Epithelial cell of proximal tubule (primary cell): ENCODE measurements around the gene BCL2A1. TPM values are rescaled to one million over a fixed set of nuclear protein-coding genes. Genes with fewer than 3 reads are reported as not detected.
"Not testable (repeated sequence)": the region's sequence is repeated elsewhere in the genome, so short reads cannot be mapped to it uniquely, and the experiment has no call there.

Experiments used
- DNase-seq: peaks from one replicate; pipeline ENCODE4 v3.0.0-alpha.2; 2011; ENCODE audit warnings: low read depth
- H3K4me3 ChIP-seq: 2 replicates; pipeline ENCODE4 v1.5.1; 2011; ENCODE audit warnings: low read depth, mild to moderate bottlenecking, low read length
- total RNA-seq: library from RNA; depleted of rRNA; stranded (reverse); fragments of >200 nt; gene quantifications from 2 replicates; pipeline ENCODE4 v1.2.3, GENCODE V29; 2015
- TF ChIP-seq, protein P1 (sequence below): conservative IDR thresholded peaks from 2 replicates; pipeline ENCODE4 v1.5.1; 2012; ENCODE audit warnings: low read depth, mild to moderate bottlenecking, low read length

Gene BCL2A1
- total RNA-seq, result 1.2 and 3.5 TPM in 2 replicates

DNA sequence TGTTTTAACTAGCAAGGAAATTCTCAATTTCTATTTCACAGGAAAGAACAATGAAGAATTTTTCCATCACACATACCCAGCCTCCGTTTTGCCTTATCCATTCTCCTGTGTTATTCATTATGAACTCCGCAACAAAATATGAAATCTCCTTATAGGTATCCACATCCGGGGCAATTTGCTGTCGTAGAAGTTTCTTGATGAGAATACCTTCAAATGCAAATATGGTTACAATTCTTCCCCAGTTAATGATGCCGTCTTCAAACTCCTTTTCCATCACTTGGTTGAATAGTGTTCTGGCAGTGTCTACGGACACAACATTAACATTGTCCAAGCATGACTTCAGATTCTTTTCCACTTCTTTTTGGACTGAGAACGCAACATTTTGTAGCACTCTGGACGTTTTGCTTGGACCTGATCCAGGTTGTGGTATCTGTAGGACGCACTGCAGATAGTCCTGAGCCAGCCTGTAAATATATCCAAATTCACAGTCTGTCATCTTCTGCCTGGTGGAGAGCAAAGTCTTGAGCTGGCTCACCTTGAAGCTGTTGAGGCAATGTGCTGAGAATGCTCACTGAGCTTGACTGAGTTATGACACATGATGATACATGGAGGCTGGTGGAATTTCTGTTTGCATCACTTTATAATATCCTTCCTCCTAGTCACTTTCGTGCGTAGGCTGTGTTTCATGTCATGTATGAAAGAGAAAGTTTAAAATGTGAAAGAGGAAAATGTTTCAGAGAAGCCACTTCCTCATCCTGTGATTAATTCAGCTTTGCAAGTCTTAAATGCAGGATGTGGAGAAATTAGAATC lies at the start of gene BCL2A1:
Gene BCL2A1, minus strand, starts transcription at position 573 of the 811 bp plus-strand sequence. Its CDS starts 77 bp downstream, at position 496.
- TF ChIP-seq, protein P1, sequence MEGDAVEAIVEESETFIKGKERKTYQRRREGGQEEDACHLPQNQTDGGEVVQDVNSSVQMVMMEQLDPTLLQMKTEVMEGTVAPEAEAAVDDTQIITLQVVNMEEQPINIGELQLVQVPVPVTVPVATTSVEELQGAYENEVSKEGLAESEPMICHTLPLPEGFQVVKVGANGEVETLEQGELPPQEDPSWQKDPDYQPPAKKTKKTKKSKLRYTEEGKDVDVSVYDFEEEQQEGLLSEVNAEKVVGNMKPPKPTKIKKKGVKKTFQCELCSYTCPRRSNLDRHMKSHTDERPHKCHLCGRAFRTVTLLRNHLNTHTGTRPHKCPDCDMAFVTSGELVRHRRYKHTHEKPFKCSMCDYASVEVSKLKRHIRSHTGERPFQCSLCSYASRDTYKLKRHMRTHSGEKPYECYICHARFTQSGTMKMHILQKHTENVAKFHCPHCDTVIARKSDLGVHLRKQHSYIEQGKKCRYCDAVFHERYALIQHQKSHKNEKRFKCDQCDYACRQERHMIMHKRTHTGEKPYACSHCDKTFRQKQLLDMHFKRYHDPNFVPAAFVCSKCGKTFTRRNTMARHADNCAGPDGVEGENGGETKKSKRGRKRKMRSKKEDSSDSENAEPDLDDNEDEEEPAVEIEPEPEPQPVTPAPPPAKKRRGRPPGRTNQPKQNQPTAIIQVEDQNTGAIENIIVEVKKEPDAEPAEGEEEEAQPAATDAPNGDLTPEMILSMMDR, result no peak
- peak; percentile 73 for DNase-seq
- peak within 1 kb of the TSS; percentile 15 for H3K4me3 ChIP-seq

DNA sequence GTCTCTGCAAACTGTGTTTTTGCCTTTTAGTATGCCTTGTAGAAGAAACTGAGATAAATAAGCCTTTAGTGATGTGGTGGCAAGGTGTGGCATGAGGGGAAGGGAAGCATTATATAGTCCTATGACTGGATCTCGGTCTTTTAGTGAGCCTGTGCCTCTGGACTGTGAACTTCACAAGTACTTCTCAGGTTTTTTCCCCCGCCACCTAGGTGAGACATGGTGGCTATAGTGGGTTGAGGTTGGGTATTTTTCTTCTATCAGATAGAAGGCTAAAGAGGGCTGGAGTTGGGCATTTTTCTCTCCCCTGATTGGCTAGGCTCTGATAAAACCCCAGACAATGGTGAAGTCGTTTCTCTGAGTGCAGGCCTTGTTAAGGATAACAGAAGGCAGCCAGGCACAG lies 49.7 kb upstream of the BCL2A1 start:
- TF ChIP-seq, protein P1, result no peak

DNA sequence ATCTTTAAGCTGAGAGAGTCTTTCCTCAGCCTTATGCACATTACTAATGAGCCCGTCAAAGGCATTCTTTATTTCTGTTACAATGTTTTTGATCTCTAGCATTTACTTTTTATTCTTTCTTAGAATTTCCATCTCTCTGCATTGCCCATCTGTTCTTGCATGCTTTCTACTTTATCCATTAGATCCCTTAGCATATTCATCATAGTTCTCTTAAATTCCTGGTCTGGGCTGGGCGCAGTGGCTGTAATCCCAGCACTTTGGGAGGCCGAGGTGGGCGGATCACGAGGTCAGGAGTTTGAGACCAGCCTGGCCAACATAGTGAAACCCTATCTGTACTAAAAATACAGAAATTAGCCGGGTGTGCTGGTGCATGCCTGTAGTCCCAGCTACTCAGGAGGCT lies 49.2 kb upstream of the BCL2A1 start:
- not testable (repeated sequence) for H3K4me3 ChIP-seq, DNase-seq

More for the DNA sequence above, 49.7 kb upstream of the BCL2A1 start:
- no peak for DNase-seq
- H3K4me3 ChIP-seq, result no peak overlapping the region

DNA sequence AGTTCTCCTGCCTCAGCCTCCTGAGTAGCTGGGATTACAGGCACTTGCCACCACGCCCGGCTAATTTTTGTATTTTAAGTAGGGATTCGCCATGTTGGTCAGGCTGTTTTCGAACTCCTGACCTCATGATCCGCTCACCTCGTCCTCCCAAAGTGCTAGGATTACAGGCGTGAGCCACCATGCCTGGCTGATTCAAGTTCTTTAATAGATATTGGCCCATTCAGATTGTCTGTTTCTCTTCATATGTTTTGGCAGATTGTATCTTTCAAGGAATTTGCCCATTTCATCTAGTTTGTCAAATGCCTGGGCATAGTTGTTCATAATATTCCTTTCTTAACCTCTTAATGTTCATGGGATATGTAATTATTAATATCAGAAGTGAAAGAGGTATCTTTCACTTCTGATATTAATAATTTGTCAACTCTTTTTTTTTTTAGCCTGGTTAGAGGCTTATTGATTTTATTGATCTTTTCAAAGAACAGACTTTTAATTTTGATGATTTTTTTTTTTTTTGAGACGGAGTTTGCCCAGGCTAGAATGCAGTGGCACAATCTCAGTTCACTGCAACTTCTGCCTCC lies 48.3 kb upstream of the BCL2A1 start:
- H3K4me3 ChIP-seq, result no peak overlapping the region
- DNase-seq, result no peak
- TF ChIP-seq, protein P1, result no peak

DNA sequence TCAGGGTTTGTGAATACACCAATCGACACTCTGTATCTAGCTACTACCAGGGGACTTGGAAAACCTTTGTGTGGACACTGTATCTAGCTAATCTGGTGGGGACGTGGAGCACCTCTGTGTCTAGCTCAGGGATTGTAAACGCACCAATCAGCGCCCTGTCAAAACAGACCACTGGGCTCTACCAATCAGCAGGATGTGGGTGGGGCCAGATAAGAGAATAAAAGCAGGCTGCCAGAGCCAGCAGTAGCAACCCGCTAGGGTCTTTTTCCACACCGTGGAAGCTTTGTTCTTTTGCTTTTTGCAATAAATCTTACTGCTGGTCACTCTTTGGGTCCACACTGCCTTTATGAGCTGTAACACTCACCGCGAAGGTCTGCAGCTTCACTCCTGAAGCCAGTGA lies 46.1 kb upstream of the BCL2A1 start:
- H3K4me3 ChIP-seq, DNase-seq: not testable (repeated sequence)

DNA sequence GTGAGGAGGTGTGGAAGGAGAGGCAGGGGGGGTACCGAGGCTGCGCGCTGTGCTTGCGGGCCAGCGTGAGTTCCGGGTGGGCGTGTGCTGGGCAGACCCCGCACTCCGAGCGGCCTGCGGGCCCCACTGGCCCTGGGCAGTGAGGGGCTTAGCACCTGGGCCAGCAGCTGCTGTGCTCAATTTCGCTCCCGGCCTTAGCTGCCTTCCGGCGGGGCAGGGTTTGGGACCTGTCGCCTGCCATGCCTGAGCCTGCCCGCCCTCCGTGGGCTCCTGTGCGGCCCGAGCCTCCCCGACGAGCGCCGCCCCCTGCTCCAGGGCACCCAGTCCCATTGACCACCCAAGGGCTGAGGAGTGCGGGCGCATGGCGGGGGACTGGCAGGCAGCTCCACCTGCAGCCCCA lies 45.5 kb upstream of the BCL2A1 start:
- not testable (repeated sequence) for H3K4me3 ChIP-seq, DNase-seq

DNA sequence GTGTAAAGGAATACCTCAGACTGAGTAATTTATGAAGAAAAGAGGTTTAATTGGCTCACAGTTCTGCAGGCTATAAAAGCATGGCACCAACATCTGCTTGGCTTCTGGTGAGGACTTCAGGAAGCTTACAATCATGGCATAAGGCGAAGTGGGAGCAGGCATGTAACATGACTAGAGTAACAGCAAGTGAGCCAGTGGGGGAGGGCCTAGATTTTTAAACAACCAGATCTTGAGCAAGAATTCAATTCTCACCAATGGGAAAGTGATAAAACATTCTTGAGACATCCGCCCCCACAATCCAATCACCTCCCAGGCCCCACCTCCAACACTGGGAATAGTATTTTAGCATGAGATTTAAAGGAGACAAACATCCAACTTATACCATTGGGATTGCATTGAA lies 44.2 kb upstream of the BCL2A1 start:
- no peak overlapping the region for H3K4me3 ChIP-seq
- TF ChIP-seq, protein P1, result no peak
- no peak for DNase-seq

DNA sequence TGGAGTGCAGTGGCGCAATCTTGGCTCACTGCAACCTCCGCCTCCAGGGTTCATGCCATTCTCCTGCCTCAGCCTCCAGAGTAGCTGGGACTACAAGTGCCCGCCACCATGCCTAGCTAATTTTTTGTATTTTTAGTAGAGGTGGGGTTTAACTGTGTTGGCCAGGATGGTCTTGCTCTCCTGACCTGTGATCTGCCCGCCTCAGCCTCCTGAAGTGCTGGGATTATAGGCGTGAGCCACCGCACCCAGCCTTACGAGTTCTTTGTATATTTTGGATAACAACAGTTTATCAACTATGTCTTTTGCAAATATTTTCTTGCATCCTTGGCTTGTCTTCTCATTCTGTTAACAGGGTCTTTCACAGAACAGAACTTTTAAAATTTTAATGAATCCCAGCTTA lies 43.2 kb upstream of the BCL2A1 start:
- not testable (repeated sequence) for H3K4me3 ChIP-seq, DNase-seq

DNA sequence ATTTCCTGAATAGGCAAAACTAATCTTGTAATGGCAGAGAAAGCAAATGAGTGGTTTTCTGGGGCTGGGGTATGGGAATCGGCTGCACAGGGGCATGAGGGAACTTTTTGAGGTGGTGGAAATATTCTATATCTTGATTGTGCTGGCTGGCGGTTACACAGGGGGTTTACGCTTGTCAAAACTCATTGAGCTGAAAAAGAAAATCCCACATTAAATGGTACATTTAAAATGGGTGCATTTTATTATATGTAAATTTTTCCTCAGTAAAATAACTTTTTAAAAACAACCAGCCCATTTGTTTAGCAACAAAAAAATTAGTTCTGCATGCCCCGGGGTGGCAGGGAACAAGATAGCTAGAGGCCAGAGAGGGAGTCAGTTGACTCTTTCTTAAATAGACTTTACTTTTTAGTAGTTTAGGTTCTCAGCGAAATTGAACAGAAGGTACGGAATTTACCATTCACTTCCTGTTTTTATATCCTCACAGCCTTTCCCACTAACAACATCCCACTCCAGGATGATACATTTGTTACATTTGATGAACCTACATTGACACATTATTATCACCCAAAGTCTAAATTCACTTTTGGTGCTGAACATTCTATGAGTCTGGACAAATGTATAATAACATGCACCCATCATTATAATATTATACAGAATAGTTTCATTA lies 41.2 kb upstream of the BCL2A1 start:
- TF ChIP-seq, protein P1, result no peak

More for the DNA sequence above, 41.2 kb upstream of the BCL2A1 start:
- no peak overlapping the region for H3K4me3 ChIP-seq
- DNase-seq, result no peak
